ENCODE data around the gene SHB.
"Not testable (repeated sequence)": the region's sequence is repeated elsewhere in the genome, so short reads cannot be mapped to it uniquely, and the experiment has no call there.

SHB gene

DNA sequence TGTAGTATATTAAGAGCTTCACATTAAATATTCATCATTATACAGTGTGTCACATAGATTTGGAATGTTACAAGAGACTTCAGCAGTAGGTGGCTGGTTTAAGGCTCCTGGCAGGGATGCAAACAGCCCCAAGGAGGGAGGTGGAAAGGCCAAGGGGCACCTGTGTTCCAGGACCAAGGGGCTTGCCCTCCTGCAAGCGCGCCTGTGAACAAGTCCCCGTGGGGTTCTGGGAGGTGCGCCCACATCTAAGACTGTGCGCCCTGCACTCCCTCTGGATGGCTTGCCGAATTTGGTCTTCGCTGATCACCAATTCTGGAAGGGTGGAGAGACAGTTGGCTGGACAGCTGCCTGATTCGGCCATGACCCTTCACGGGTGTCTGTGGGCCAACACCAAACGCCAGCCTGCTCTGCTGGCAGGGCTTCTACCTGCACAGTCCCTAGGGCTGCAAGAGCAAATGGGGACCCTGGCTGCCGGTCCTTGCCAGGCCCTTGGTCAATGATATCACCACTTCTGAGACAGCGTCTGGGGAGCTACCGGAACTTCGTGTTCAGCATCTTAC lies 153.0 kb downstream of the SHB start:
- no peak overlapping the region for H3K27ac Mint-ChIP-seq
- H3K4me3 Mint-ChIP-seq: no peak overlapping the region
- H3K36me3 Mint-ChIP-seq: no peaks in the 10 kb centered on the region
- no peaks in the 10 kb centered on the region for H3K9me3 Mint-ChIP-seq
- ATAC-seq (ENCODE audit: low read depth): no peak
- DNase-seq (ENCODE audit: low spot score in 2 of 2): no peak
- no peaks in the 10 kb centered on the region for H3K27me3 Mint-ChIP-seq
- peaks cover 5% of the 10 kb centered on the region for H3K4me1 Mint-ChIP-seq

DNA sequence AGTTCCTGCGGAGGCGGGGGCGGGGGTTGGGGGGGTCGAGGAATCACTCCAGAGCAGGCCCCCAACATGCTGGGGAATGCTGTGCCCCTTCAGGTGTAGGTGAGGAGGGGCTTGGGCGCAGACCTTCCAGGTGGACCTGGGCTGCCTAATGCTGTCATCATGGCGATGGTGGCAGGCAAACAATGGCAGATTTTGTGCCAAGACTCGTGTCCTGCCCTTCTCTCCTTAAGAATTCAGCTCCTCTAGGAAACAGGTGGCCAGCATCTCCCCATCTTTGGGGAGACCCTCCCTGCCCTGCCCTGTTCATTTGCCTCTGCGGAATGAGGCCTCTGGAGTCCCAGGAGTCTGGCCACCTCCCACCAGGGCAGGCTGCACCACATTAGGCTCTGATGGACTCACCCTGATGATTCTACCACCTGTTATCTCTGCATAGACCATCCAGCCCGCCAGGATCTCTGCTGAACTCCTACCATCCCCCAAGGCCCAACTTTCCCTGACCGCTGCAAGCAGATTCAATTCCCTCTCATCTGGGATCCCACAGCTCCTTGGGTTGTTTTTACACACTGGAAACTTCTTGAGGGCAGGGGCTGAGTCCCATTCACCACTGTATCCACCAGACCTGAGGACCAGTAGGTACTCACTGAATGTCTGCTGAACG lies 154.2 kb downstream of the SHB start:
- Mint-ChIP-seq H3K4me1 (peaks cover 5% of the 10 kb centered on the region), H3K27ac (peak overlapping the region; percentile 43), H3K9me3 (no peaks in the 10 kb centered on the region), H3K36me3 (no peaks in the 10 kb centered on the region), H3K27me3 (no peaks in the 10 kb centered on the region), H3K4me3 (no peak overlapping the region)
- no peak for ATAC-seq (ENCODE audit: low read depth)
- DNase-seq (ENCODE audit: low spot score in 2 of 2): no peak

DNA sequence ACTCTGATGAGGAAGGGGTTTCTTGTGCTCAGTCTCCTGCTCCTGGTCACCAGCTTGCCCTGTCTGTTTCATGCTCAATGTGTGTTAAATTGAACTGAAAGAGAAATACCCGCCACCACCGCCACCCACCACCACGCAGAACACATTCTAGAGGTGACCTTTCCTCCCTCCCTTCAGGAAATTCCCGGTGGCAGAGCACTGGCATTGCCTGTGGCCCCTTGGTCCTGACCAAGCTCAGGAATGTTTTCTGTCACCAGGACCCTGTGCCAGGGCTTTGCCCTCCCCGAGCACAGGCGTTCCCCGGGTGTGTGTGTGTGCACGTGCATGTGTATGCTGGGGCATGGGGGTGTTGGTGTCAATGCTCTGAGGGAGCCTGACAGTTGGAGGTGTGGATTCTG lies 154.9 kb downstream of the SHB start:
- Mint-ChIP-seq H3K4me3 (no peak overlapping the region), H3K36me3 (no peaks in the 10 kb centered on the region), H3K27me3 (no peaks in the 10 kb centered on the region), H3K4me1 (peaks cover 5% of the 10 kb centered on the region), H3K9me3 (no peaks in the 10 kb centered on the region), H3K27ac (no peak overlapping the region)
- no peak for DNase-seq (ENCODE audit: low spot score in 2 of 2)
- ATAC-seq (ENCODE audit: low read depth): no peak

DNA sequence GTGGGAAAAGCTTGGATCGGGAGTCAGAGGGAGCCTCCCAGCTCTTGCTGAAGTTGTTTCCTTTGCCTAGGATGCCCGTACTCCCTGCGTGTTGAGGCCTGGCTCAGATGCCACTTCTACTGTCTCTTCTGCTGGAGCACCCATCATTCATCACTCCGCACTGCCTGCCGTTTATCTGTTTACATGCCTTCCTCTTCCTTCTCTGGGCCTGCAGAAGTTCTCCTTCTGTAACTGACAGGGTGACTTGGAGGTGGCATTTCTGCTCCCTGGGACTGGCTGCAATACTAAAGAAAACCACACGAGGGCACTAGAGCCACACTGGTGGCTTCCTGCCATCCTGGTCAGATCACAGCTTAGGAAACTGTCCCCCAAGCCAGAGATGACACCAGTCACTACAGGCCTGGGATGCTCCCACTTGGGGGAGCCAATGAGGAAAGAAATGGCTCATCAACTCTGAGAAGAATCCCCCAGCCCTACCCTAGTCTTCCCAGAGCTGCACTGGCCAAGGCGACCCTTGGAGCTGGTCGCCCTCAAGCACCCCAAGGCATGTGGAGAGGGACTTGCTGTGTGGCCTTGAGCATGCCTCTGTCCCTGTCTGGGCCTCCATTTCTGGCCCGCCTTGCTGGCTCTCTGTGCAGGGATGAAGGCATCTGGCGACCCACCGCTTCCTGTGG lies 155.4 kb downstream of the SHB start:
- no peak overlapping the region for H3K4me3 Mint-ChIP-seq
- no peak overlapping the region for H3K27ac Mint-ChIP-seq
- peak; percentile 89 to 92 for DNase-seq (ENCODE audit: low spot score in 2 of 2)
- peak; percentile 94 for ATAC-seq (ENCODE audit: low read depth)
- H3K36me3 Mint-ChIP-seq: no peaks in the 10 kb centered on the region
- H3K9me3 Mint-ChIP-seq: no peaks in the 10 kb centered on the region
- H3K4me1 Mint-ChIP-seq: peaks cover 5% of the 10 kb centered on the region
- no peaks in the 10 kb centered on the region for H3K27me3 Mint-ChIP-seq

DNA sequence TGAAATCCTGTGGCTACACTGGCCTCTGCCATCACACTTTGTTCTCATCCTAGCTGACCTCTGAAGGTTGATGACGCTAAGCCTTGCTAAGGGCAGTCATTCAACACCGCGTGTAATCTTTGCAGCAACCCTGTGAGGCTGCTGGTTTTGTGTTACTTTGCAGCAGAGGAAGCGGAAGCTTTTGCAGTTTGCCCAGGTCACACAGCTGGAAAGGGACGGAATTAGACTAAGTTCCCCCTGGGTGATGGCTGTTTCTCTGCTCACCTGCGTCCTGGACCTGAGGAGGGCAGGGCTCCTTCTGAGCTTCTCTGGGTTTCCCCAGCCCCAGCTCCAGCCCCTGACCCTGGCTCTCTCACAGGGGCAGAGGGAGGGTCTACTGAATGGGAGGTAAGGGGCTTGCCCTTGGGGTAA lies 157.8 kb downstream of the SHB start:
- Mint-ChIP-seq H3K4me1 (peaks cover 5% of the 10 kb centered on the region), H3K36me3 (no peaks in the 10 kb centered on the region), H3K4me3 (no peak overlapping the region), H3K27me3 (no peaks in the 10 kb centered on the region), H3K9me3 (no peaks in the 10 kb centered on the region), H3K27ac (no peak overlapping the region)
- DNase-seq (ENCODE audit: low spot score in 2 of 2) (no peak), ATAC-seq (ENCODE audit: low read depth) (no peak)

DNA sequence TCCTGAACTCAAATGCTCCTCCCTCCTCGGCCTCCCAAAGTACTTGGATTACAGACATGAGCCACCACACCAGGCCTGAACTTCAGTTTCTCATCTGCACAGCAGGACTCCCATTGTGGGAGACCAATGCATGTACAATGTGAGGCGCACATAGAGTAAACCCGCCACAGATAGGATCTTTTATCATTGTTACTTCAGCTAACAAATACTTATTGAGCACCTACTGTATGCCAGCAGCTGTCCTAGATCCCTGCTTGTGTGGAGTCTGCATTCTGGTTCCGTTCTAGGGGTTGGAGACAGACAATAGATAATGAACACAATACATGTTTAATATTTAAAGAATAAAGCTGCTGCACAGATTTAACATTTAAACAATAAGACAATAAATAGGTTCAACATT lies 158.8 kb downstream of the SHB start:
- ATAC-seq (ENCODE audit: low read depth): no peak
- Mint-ChIP-seq H3K9me3 (no peaks in the 10 kb centered on the region), H3K4me1 (peaks cover 5% of the 10 kb centered on the region), H3K27me3 (no peaks in the 10 kb centered on the region), H3K27ac (no peak overlapping the region), H3K4me3 (no peak overlapping the region), H3K36me3 (no peaks in the 10 kb centered on the region)
- no peak for DNase-seq (ENCODE audit: low spot score in 2 of 2)

DNA sequence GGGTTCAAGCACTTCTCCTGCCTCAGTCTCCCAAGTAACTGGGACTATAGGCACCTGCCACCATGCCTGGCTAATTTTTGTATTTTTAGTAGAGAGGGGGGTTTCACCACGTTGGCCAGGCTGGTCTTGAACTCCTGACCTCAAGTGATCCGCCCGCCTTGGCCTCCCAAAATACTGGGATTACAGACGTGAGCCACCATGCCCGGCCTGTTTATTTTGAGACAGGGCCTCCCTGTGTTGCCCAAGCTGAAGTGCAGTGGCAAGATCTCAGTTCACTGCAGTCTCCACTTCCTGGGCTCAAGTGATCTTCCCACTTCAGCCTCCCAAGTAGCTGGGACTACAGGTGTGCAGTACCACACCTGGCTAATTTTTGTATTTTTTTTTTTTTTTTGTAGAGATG lies 159.2 kb downstream of the SHB start:
- not testable (repeated sequence) for H3K36me3 Mint-ChIP-seq; DNase-seq (ENCODE audit: low spot score in 2 of 2); H3K9me3 Mint-ChIP-seq; H3K27ac Mint-ChIP-seq; H3K4me1 Mint-ChIP-seq; H3K27me3 Mint-ChIP-seq; ATAC-seq (ENCODE audit: low read depth); H3K4me3 Mint-ChIP-seq

DNA sequence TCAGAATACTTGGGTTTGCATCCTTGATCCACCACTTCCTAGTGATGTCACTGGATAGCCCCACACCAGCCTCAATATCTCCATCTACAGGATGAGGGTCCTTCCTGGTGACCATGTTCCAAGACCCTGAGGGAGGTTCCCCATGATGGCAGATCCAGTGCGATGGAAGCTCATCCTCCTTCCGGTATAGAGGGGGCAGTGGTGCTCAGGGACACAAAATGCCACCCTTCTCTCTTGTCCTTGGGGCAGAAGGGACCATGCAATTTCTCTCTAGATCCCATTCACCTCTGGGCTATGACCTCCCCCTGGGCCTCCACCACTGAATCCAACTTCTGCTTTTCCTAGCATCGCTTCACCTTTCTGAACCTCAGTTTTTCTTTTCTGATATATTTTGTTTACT lies 159.7 kb downstream of the SHB start:
- Mint-ChIP-seq H3K27ac (no peak overlapping the region), H3K27me3 (no peaks in the 10 kb centered on the region), H3K9me3 (no peaks in the 10 kb centered on the region), H3K36me3 (no peaks in the 10 kb centered on the region), H3K4me3 (no peak overlapping the region), H3K4me1 (peaks cover 9% of the 10 kb centered on the region)
- no peak for DNase-seq (ENCODE audit: low spot score in 2 of 2)
- ATAC-seq (ENCODE audit: low read depth): no peak

DNA sequence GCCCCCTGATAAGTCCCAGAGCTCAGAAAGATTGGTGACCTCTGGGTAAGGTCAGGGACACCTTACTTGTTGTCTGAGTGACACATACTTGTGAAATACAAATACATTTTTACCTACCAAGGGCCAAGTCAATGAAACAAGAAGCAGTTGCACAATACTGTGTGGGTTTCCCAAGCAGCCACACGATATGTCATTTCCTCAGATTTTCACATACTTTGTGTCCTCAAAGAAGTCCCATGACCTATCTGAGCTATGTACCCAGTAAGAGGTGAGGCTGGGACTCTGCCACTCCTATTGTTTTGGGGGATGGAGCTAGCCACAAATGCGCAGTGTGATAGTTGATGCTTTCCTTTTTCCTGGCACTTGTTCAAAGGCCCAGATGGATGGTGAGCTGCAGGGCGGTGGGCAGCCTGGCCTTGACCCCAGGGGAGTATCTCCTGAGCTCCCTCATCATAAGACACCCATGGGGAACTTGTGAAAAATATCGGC lies 160.3 kb downstream of the SHB start:
- Mint-ChIP-seq H3K27me3 (no peaks in the 10 kb centered on the region), H3K27ac (no peak overlapping the region), H3K4me3 (no peak overlapping the region), H3K4me1 (peaks cover 11% of the 10 kb centered on the region), H3K9me3 (no peaks in the 10 kb centered on the region), H3K36me3 (no peaks in the 10 kb centered on the region)
- DNase-seq (ENCODE audit: low spot score in 2 of 2) (no peak), ATAC-seq (ENCODE audit: low read depth) (no peak)

DNA sequence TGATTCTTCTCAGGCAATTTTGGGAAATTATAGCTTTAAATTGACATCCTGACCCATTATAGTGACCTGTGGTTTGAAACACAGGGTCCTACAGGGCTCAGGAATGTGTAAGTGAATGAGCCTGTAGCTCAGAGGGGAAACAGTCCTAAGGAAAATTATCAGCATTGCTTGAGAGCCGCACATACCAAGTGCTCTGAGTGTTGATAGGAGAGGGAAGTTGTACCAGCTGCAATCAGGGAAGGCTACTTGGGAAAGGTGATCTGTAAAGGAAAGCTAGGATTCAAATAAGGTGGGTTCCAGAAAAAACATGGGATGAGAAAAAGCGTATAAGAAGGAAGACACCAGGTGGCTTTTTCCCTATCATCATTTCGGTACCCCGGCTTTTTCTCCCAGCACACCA lies 160.7 kb downstream of the SHB start:
- no peaks in the 10 kb centered on the region for H3K36me3 Mint-ChIP-seq
- ATAC-seq (ENCODE audit: low read depth): no peak
- no peaks in the 10 kb centered on the region for H3K9me3 Mint-ChIP-seq
- H3K4me3 Mint-ChIP-seq: no peak overlapping the region
- peaks cover 8% of the 10 kb centered on the region for H3K4me1 Mint-ChIP-seq
- no peaks in the 10 kb centered on the region for H3K27me3 Mint-ChIP-seq
- DNase-seq (ENCODE audit: low spot score in 2 of 2): no peak
- no peak overlapping the region for H3K27ac Mint-ChIP-seq

DNA sequence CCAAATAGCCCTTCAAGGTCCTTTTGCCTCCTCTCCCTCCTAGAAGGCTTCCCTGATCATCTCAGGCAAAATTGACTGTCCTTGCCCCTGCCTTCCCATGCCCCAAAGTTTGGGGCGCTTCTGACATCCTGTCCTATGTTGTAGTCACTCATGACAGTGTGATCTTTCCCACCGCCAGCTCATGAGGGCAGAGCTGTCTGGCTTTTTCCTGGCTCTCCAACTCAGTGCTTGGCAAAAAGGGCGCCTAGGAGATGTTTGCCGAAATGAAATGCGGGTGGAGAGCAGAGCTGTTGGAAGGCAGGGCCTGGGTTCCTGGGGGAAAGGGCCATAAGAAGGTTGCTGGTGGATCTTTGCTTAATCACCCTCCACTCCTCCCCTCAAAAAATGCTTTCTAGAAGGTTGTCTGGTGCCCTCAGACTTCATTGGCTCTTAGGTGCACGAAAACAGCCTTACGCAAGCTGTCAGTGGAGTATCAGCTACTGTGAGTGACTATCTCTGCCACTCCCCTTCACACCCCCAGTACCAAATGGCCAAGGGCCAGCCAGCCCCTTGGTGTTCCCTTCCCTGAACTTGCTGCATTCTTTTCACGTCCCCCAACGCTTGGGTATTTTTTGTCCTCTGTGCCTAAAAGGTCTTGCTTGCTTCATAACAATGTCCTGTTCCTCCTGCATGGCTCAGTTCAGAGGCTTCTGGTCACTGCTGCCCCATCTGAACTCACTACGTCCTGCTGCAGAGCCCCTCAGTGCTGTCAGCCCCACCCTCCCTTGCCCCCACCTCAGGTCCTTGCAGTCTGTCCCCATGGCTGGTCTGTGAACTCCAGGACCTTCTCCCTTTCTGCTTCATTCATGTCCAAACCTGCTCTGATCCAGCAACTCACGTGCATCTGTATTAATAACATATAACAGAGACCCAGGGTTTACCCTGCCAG lies 162.5 kb downstream of the SHB start:
- no peaks in the 10 kb centered on the region for H3K9me3 Mint-ChIP-seq
- no peak for ATAC-seq (ENCODE audit: low read depth)
- no peak overlapping the region for H3K27ac Mint-ChIP-seq
- no peak for DNase-seq (ENCODE audit: low spot score in 2 of 2)
- peaks cover 14% of the 10 kb centered on the region for H3K4me1 Mint-ChIP-seq
- H3K27me3 Mint-ChIP-seq: no peaks in the 10 kb centered on the region
- no peaks in the 10 kb centered on the region for H3K36me3 Mint-ChIP-seq
- H3K4me3 Mint-ChIP-seq: no peak overlapping the region

DNA sequence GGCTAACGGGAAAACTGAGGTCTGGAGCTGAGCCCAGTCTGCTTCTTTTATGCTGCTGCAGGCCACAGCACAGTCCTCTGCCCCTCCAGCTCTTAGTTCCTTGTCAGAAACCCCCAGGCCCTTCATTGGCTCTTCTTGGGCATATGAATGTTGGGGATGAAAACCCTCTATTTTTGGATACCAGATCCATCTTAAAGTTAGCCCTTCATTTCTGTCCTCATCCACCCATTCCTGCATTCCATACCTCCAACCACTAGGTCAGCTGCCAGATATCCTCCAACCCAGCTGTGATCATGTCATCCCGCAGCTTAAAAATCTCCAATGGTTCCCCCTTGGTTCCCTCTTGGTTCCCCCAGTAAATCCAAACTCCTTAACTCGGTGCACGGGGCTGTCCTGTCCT lies 163.3 kb downstream of the SHB start:
- peak overlapping the region; percentile 21 for H3K4me3 Mint-ChIP-seq

DNA sequence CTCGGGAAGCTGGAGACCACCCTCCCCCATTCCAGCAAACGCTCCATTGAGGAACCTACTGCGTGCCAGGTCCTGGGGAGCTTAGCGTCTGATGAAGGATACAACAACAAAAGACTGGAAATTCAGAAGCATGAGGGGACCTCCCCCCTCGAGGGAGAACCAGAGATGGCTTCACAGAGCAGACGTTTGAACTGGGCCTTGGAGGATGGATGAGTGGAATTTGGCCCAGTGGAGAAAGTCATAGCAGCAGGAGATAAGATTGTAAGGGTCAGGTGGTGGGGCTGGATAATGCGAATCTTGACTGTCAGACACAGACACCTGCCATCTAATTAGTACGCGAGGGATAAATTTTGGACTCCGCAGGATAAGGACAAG lies 163.9 kb downstream of the SHB start:
- no peaks in the 10 kb centered on the region for H3K9me3 Mint-ChIP-seq
- no peaks in the 10 kb centered on the region for H3K36me3 Mint-ChIP-seq
- H3K4me1 Mint-ChIP-seq: peaks cover 14% of the 10 kb centered on the region
- H3K27ac Mint-ChIP-seq: no peak overlapping the region
- H3K4me3 Mint-ChIP-seq: no peak overlapping the region
- H3K27me3 Mint-ChIP-seq: no peaks in the 10 kb centered on the region
- ATAC-seq (ENCODE audit: low read depth): no peak
- no peak for DNase-seq (ENCODE audit: low spot score in 2 of 2)

More for the DNA sequence above, 163.3 kb downstream of the SHB start:
- Mint-ChIP-seq H3K36me3 (no peaks in the 10 kb centered on the region), H3K27ac (no peak overlapping the region), H3K27me3 (no peaks in the 10 kb centered on the region), H3K9me3 (no peaks in the 10 kb centered on the region), H3K4me1 (peaks cover 14% of the 10 kb centered on the region)
- ATAC-seq (ENCODE audit: low read depth): no peak
- DNase-seq (ENCODE audit: low spot score in 2 of 2): no peak
